Stimulated activated CD8-positive, alpha-beta memory T cell treated with anti-CD3 and anti-CD28 coated beads, Interleukin-2, amount 100 ng/mL, for 1 hour (primary cell): ENCODE measurements around the gene BICD2.
A peak's percentile ranks its signal among the peaks of the same experiment; 100 is the strongest.
"Not testable (repeated sequence)": the region's sequence is repeated elsewhere in the genome, so short reads cannot be mapped to it uniquely, and the experiment has no call there.

Source experiments
- DNase-seq, 2 donors: peaks; one replicate each; pipeline ENCODE4 v3.0.0-alpha.2; 2020; ENCODE audit warnings: low read depth in 2 of 2

The BICD2 gene

GRCh38 chr9:92764381-92764987, at the start of gene BICD2:
Gene BICD2 (minus strand): TSS chr9:92764833. CDS start chr9:92764744, 89 bp downstream.
- no peak for DNase-seq

GRCh38 chr9:92809629-92810326, 45.1 kb upstream of the BICD2 start:
- DNase-seq = not testable (repeated sequence)

- DNase-seq = no peak
These were observed 44.3 kb upstream of the BICD2 start for GRCh38 chr9:92808726-92809451.

- no peak for DNase-seq
These were observed 43.4 kb upstream of the BICD2 start for GRCh38 chr9:92807757-92808725.

- DNase-seq = no peak
These were observed 42.6 kb upstream of the BICD2 start for GRCh38 chr9:92807031-92807756.

- no peak for DNase-seq
These were observed 40.1 kb upstream of the BICD2 start for GRCh38 chr9:92804727-92805126.

GRCh38 chr9:92798358-92798757, 33.7 kb upstream of the BICD2 start:
- DNase-seq = no peak

GRCh38 chr9:92796337-92796804, 31.7 kb upstream of the BICD2 start:
- not testable (repeated sequence) for DNase-seq

- no peak for DNase-seq
These were observed 31.1 kb upstream of the BICD2 start for GRCh38 chr9:92795598-92796336.

- DNase-seq = no peak
These were observed 30.4 kb upstream of the BICD2 start for GRCh38 chr9:92795000-92795399.

GRCh38 chr9:92794426-92794825, 29.8 kb upstream of the BICD2 start:
- DNase-seq = no peak

GRCh38 chr9:92790542-92791527, 26.2 kb upstream of the BICD2 start:
- DNase-seq = peak; percentile 48 to 56

- DNase-seq = no peak
These were observed 21.7 kb upstream of the BICD2 start for GRCh38 chr9:92786298-92786697.

- DNase-seq = no peak
These were observed 17.3 kb upstream of the BICD2 start for GRCh38 chr9:92781899-92782298.

- DNase-seq = no peak
These were observed 15.6 kb upstream of the BICD2 start for GRCh38 chr9:92780206-92780605.

- no peak for DNase-seq
These were observed 10.8 kb upstream of the BICD2 start for GRCh38 chr9:92775466-92775865.

- DNase-seq = no peak
These were observed 9.6 kb upstream of the BICD2 start for GRCh38 chr9:92774274-92774673.

- no peak for DNase-seq
These were observed 9.2 kb upstream of the BICD2 start for GRCh38 chr9:92773810-92774209.

GRCh38 chr9:92771309-92771708, 6.7 kb upstream of the BICD2 start:
- DNase-seq = no peak
